SK-N-SH (cell line): ENCODE measurements around the gene FAH.

Experiments used
- CTCF ChIP-seq: fragments of 200-600 bp; sonication (generic); IDR thresholded peaks from 2 replicates; pipeline ENCODE4 v1.6.1; 2017; ENCODE audit warnings: antibody characterized with exemption, mild to moderate bottlenecking, moderate library complexity
- EP300 ChIP-seq, 2 experiments: IDR thresholded peaks; 2 replicates each; pipeline versions ENCODE4 v1.4.0 to v1.6.1; 2012; ENCODE audit warnings: borderline replicate concordance in 1 of 2, low read depth in 1 of 2, low read length in 1 of 2
- FOXJ3 ChIP-seq: sonication (generic); formaldehyde crosslinking; IDR thresholded peaks from 2 replicates; pipeline ENCODE4 v1.5.1; 2020; ENCODE audit warnings: mild to moderate bottlenecking, missing genetic modification reagents
- GABPA ChIP-seq: IDR thresholded peaks from 2 replicates; pipeline ENCODE4 v1.4.0; 2012; ENCODE audit warnings: low read depth, mild to moderate bottlenecking
- POLR2AphosphoS5 ChIP-seq: IDR thresholded peaks from 2 replicates; pipeline ENCODE4 v1.6.1; 2012; ENCODE audit warnings: low read depth, low read length
- RAD21 ChIP-seq: IDR thresholded peaks from 2 replicates; pipeline ENCODE4 v1.6.1; 2012; ENCODE audit warnings: mild to moderate bottlenecking, low read length
- SIN3A ChIP-seq: IDR thresholded peaks from 2 replicates; pipeline ENCODE4 v1.6.1; 2012; ENCODE audit warnings: low read depth, mild to moderate bottlenecking, low read length, moderate library complexity, borderline replicate concordance
- SMC3 ChIP-seq: IDR thresholded peaks from 2 replicates; pipeline ENCODE4 v1.6.1; 2012; ENCODE audit warnings: low read depth, low read length, improper control_type of control experiment
- TAF1 ChIP-seq: IDR thresholded peaks from 2 replicates; pipeline ENCODE4 v1.6.1; 2012; ENCODE audit warnings: low read depth, mild to moderate bottlenecking, low read length, moderate library complexity, borderline replicate concordance
- USF1 ChIP-seq: IDR thresholded peaks from 2 replicates; pipeline ENCODE4 v1.4.0; 2012; ENCODE audit warnings: low read depth, borderline replicate concordance
- USF2 ChIP-seq: fragments of 150-350 bp; IDR thresholded peaks from 2 replicates; pipeline ENCODE4 v1.6.1; 2017; ENCODE audit warnings: antibody characterized with exemption, low read length, low read depth, borderline replicate concordance

- no peak for TF ChIP-seq EP300 (IDR thresholded peaks at IDR 0.05; ENCODE audit: borderline replicate concordance in 1 of 2, low read depth in 1 of 2, low read length in 1 of 2)
- TF ChIP-seq CTCF = no peak
- no peak for TF ChIP-seq RAD21
- TF ChIP-seq USF2 = no peak
- no peak for TF ChIP-seq TAF1
- TF ChIP-seq POLR2AphosphoS5 = no peak
- TF ChIP-seq GABPA = no peak
- TF ChIP-seq USF1 = no peak
- no peak for TF ChIP-seq SMC3
- TF ChIP-seq FOXJ3 = no peak
- TF ChIP-seq SIN3A = no peak
These were observed 76.3 kb downstream of the FAH start for GRCh38 chr15:80228959-80229610.
